Panc1 (cell line): ENCODE results near the gene KCNJ11.

Source experiments
- CTCF ChIP-seq: fragments of 450-650 bp; IDR thresholded peaks from 2 replicates; pipeline ENCODE4 v1.5.1; 2017; ENCODE audit warnings: mild to moderate bottlenecking
- POLR2AphosphoS5 ChIP-seq: IDR thresholded peaks from 2 replicates; pipeline ENCODE4 v1.6.1; 2012; ENCODE audit warnings: mild to moderate bottlenecking, low read depth, low read length, moderate library complexity
- REST ChIP-seq, 2 experiments: IDR thresholded peaks; 2 replicates each; pipeline ENCODE4 v1.6.1; 2011 to 2012; ENCODE audit warnings: low read depth in 2 of 2, control low read depth in 1 of 2, low read length in 1 of 2, mild to moderate bottlenecking in 1 of 2, moderate library complexity in 1 of 2; ENCODE audit not compliant: insufficient read depth in 1 of 2
- SIN3A ChIP-seq: IDR thresholded peaks from 2 replicates; pipeline ENCODE4 v1.6.1; 2012; ENCODE audit warnings: low read depth, mild to moderate bottlenecking, low read length, moderate library complexity, borderline replicate concordance; ENCODE audit not compliant: insufficient read depth

GRCh38 chr11:17407575-17407974, 19.1 kb upstream of the KCNJ11 start:
- TF ChIP-seq POLR2AphosphoS5: no peak
- TF ChIP-seq CTCF: no peak
- TF ChIP-seq REST (IDR thresholded peaks at IDR 0.05; ENCODE audit: insufficient read depth in 1 of 2, low read depth in 2 of 2, low read length in 1 of 2): no peak
- TF ChIP-seq SIN3A: no peak
